Measurements from ENCODE around the gene CALU.

GRCh38 chr7:128812514-128813168 lies 73.5 kb downstream of the CALU start:
- TF ChIP-seq CTCF (IDR thresholded peaks at IDR 0.05) (no peak), POLR2A (IDR thresholded peaks at IDR 0.05) (no peak)
